Measurements from ENCODE around the gene FOXP4.

FOXP4 gene

DNA sequence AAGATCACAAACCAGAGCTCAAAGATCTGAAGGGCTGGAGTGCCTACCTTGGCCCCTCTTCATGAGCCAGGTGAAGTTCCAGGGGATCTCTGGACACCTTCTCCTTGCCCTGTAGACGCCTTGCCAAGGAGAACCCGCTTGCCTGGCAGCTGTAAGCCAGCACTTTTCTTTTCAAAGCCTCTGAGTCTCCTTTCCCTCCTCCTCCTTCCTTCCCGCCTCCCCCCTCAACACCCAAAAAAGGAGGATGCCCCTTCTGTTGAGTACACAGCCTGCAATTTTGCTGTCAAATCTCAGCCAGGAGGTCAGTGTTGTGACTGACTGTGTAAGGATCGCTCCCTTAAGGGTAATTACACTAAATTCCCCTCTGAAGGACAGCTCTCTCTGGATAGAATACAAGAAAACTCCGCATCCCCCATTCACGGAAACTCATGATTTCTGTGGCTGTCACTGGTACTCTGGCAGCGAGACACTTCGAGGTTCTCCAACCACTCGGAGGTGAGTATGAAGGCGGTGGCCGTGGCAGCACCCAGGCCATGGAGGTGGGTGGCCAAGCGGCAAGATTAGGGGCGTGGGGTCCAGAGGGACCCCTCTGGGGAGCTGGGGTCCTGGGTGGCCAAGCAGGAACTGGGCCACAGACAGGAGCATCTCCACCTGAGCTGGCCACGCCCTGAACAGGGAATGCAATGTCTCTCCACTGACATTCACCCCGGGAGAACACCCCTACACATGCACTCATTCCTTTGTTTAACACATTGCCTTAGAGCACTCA, 23.2 kb upstream of the FOXP4 start:
- DNase-seq = peak in 2 of 3 experiments; percentile 31 to 55

DNA sequence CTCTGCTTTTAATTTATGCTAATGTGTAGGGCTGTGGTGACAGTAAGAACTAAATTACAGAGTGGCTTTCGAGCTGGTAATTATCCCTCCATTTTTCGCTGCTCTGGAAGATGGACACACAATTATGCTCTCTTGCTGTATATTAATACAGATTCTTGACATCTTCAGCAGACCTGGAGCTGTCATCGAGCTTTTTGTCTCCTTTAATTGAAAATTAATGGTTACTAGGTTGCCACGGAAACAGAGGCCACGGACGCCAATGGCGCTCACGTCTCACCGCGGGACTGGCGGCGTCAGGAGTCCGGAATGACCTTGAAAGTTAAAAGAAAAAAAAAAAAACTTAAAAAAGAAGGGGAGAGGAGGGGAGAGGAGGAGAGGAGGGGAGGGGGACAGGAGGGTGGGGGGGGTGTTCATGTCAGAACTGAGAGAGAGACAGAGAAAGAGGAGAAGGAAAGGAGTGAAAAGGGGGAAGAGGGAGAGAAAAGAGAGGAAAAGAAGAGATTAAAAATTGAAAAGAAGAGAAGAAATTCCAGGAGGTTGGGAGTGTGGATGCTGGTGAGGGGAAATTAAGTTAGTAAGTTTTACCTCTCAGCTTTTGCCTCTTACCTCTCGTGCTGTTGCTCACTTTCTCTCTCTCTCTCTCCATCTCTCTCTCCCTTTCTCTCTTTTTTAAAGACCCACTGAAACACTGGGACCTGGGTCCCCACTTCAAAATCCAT, 22.1 kb upstream of the FOXP4 start:
- peak in 2 of 3 experiments; percentile 68 to 94 for DNase-seq

DNA sequence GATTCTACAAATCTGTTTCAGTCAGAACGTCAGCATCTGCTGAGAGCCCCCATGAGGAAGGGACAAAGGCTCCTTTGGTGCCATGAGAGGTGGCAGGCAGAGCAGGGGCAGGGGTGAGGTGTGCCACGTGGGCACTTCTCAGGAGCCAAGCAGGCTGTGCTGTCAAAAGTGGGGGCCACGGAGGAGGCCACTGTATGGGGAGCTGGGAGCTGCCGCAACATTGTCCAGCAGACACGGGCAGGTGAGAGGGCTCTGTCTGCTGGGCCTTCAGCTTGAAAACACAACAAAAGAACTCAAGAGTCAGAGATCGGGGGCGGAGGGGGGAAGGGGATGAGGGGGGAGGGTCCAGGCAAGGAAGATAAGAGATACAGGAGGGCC, 21.6 kb upstream of the FOXP4 start:
- peak in 2 of 3 experiments; percentile 20 to 59 for DNase-seq

DNA sequence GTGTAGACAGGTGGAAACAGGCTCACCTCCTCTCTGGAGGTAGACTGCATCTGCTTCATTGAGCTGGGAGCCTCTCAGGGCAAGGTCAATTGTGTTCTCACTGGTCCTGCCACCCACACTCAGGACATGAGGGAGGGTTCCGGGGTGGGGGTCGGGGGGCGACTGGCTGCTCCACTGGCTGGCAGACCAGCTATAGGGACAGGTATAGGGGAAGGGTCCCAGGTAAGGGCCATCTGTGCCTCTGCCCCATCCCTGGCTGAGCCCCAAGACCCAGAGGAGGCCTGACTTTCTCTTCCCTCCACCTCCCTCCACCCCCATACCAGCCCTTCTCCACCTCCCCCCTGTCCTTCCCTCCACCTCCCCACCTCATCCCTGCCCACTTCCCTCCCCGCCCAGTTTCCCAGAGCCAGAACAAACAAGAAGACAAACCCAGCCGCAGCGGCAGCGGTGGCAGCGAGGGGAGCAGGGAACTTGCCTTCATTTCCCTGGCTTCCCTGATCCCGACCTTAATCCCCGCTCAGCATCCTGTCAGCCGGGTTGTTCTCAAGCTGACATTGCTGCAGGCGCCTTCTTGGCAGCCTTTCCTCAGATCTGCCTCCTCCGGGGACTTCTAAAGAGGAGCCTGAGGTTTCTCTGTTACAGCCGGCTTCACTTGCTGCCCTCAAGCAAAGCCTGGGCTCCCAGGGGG, 18.3 kb upstream of the FOXP4 start:
- DNase-seq = peak; percentile 25 to 64 (median 59)

DNA sequence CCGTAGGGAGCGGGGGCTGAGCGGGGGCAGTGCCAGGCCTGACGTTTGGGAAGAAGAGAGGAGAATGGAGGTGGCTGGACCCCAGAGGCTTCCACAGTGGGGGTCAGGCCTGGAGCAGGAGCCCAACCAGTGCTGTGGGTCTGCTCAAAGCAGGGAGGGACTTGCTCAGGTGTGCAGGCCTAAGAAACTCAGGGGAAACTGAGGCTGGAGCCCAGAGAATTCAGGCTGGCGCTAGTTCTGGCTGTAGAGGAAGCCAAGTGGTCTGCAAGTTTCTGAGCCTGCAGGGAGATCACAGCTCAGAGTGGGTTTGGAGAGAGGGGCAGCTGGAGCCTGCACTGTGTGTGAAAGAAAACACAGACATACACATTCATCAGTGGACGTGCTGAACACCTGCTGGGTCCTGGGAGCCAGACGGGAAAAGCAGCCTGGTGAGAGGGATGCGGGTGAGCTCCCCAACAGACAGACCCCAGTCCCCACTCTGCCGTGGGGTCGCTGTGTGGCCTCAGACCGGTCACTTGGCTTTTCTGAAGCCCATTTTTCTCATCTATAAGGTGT, 17.7 kb upstream of the FOXP4 start:
- DNase-seq = peak in 1 of 3 experiments; percentile 31

DNA sequence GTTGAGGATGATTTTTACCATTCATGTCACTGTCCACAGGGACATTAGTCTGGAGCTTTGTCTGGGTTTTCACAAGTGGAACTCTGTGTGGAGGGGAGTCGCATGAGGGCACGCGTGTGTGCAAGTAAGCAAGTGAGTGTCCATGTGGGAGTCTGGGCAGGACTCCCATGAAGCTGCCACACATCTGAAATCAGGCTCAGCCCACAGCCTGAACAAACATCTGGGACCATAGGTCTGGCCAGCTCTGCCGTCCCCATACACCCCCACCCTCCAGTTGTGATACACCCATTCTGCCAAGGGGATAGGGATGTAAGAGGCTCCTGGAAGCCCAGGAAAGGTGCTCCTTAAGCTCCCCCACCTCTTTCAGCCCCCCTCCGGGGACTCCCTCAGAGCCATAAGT, 17.1 kb upstream of the FOXP4 start:
- DNase-seq = no peak

DNA sequence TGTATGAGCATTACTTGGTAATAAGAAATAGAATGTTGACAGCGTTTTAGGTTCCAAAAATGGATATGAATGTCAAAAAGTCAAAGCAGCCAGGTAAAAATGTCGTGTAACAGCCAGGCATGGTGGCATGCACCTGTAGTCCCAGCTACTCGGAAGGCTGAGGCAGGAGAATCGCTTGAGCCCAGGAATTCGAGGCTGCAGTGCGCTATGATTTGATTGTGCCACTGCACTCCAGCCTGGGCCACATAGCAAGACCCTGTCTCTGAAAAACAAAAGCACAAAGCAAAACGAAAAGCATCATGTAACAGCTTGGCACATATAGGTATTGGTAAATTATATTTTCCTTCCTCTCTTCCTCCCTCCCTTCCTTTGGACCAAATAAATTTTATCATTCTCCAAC, 16.2 kb upstream of the FOXP4 start:
- DNase-seq = no peak

DNA sequence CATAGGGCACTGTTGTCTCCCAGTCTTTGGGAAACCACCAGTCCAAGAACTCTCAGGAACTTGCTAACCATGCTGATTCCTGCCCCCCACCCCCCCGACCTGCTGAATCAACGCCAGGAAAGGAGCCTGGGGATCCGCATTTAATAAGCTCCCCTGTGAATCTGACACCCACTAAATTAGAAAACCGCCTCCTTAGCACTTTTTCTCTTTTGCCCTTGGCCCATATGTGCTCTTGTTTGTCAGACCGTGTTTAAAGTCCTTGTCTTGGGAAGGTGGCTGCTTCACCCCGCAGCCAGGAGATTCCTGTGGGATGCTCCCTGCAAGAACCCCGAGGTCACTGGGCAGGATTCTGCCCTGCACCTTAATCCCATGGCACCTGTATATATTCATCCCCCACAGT, 15.7 kb upstream of the FOXP4 start:
- no peak for DNase-seq

DNA sequence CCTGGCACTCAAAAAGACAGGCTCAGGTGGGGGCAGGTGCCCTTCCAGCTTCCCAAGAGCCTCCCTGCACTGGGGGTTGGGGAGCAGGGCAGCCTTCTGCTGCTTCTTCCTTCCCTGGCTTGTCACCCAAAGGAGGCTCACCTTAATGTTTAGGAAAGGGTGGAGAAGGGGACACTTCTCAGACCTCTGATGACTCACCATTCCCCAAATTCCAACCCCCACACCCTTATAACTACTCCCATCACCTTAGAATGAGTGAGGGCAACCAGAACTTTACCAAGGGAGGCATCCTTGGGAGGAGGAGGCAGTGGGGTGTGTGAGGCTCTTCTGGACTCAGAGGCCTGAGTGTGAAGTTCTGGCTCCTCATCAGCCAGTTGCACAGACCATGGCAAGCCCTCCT, 15.2 kb upstream of the FOXP4 start:
- DNase-seq = peak in 1 of 3 experiments; percentile 19

DNA sequence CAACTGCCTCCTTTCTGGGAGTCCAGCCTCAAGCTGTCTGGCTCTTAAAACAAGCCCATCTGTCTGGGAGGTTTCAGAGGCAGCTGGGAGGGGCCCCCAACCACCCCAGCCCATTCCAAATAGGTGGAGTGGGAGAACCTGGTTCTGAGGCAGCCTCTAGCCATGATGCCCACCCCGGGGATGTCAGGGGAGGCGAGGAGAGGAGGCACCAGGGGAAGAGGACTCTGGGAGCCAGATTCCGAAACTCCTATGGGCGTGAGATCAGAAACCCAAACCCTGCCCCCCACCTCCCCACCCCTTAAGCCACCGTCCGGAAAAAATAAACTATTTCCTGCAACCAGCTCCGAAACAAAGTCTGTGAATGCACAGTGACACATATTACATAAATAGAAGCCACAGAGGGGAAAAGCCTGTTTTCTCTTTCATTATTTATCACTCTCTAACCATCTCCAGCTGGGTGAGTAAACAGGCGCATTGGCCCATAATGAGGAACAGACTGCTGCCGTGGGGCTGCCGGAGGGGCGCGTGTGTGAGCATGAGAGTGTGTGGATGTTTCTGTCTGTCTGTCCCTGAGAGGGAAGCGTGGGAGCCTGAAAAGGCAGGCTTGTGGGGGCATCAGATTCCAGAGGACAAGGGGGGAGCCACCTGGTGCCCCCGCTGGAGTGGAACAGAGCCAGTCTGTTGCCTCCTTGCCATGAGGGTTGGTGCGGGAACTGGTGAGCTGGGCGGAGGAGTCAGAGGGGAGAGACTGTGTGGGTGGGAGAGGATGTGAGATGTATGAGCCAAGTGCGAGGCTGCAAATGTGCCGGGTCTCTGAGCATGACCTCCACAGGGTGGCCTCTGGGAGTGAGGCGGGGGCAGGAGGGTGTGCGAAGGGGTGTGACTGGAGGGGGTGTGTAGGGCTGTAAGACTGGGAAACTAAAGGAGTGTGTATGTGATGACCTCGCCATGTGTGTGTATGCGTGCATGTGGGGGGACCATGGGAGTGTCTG, 14.3 kb upstream of the FOXP4 start:
- DNase-seq = peak in 2 of 3 experiments; percentile 77 to 86

DNA sequence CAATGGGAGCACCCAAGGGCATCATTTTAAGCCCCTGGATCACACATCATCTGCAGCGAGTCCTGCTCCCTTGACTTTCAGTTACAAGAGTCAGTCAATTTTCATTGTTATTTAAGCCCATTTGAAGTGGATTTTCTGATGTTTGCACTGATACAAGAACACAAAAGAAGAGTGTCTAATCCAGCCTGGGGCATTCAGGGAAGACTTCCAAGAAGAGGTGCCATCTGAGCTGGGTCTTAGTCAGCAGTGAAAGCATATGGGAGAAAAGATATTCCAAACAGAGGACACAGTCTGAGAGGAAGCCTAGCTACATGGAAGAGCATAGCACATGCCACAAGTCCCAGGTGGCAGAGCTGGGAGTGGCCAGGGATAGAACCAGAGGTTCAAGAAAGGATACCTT, 10.4 kb upstream of the FOXP4 start:
- DNase-seq = no peak

DNA sequence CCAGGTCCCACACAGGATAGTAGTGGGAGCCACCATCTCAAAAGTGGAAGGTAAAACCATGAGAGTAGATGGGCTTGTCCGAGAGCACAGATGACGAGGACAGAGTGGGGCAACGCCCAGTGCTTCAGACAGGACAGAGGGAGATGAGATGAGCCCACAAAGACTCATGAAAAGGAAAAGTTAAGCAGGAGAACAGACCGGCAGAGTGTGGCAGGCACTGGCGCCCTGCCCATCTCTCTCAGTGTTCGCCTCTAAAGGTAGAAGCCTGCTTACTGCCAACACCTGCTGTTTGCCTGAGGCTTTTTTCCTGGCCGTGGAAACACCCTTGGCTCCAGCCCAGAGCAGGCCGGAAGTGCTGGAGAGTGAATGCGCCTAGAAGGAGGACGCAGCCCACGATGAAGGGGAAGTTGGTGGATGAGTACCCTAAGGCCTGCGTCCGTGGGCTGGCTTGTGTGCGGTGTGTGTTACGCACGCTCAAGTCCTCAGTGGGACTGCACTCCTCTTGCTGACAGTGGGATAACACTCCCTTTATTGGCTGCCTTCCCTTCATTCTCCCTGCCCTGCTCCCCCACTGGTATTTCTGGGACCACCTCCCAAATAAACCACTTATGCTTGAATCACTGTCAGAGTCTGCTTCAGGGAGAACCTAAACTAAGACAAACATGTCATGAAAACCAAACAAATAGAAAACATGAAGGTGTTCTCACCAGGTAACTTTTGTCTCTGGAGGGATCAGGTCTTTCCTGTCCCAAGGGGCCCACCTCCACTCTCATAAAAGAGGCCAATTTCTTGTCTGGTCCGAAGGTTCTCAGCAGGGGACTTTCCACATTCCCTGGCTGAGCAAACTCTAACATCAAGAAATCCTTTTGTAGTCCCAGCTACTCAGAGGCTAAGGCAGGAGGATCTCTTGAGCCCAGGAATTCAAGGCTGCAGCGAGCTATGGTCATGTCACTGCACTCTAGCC, 9.1 kb upstream of the FOXP4 start:
- peak; percentile 65 to 92 (median 80) for DNase-seq

DNA sequence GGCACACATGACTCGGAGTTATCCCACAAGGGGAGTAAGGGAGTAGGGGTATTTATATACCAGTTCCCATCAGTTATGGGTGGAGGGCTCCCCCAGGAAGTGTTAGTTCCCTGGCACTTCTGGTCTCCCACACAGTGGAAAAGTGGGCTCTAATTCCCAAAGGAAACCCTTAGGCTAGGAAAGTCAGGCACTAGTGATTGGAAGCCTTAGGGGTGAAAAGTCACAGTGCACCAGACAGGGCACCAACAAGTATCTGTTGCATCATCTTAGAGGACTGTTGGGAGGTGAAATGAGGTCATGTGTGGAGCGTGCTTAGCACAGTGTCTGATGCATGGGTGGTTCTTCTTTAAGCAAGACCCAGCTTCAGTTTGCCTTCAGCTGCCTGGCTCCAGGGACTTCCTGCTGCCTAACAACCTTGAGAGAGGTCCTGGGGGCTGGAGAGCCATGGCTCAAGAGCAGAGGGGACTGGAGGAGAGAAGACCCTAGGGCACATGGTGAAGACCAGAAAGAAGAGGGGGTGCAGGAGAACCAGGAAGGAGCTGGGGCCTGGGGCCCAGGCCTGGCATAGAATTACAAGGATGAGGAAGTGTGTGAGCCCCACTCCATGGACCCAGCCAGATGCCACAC, 7.5 kb upstream of the FOXP4 start:
- no peak for DNase-seq

DNA sequence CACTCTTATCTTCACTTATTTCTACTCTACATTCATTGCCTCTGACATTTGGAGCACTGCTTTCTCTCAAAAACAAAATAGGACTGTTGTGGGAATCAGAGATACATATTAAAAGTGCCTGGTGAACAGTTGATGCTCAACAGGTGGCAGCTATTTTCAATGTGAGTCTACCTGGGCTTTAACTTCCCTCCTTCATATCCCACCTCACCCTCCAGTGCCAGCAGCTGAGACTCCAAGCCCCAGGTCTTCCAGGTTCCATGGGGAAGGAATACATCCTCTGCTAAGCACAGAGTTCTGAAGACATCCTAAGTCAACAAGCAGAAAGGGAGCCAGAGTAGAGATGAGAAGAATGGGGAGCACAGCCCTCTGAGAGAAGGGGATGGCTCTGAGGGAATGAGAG, 7.0 kb upstream of the FOXP4 start:
- DNase-seq = no peak

DNA sequence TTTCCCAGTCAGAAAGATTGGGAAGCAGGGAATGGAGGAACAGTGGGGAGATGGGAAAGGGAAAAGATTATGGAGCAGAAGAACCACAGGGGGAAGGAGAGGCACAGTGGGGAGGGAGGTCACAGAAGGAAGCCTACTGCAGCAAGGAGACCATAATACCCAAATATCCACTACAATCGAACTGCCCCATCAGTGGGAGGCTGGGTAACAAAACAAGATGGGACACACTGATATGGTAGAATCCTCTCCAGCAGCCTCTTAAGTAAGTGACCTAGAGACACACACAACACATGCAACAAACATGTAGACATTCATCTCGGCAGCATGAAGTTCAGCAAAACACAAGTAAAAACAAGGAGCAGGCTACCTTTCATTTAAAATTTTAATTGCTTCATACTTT, 4.8 kb upstream of the FOXP4 start:
- no peak for DNase-seq

DNA sequence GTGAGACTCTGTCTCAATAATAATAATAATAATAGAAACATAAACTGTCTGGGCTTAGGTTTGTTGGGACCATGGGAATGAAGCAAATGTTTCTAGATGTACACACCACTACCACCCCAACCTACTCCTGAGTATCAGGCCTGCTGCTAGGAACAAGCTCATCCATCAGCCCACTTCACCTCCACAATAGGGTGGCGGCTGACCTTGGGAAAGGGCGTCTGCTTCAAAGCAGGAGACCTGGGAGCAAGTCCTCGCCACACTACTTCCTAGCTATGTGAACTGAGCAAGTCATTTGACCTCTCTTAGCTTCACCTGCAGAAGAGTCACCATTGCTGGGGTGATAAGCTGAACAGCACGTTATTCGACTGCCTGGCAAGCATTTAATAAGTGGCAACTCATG, 3.1 kb upstream of the FOXP4 start:
- no peak for DNase-seq

DNA sequence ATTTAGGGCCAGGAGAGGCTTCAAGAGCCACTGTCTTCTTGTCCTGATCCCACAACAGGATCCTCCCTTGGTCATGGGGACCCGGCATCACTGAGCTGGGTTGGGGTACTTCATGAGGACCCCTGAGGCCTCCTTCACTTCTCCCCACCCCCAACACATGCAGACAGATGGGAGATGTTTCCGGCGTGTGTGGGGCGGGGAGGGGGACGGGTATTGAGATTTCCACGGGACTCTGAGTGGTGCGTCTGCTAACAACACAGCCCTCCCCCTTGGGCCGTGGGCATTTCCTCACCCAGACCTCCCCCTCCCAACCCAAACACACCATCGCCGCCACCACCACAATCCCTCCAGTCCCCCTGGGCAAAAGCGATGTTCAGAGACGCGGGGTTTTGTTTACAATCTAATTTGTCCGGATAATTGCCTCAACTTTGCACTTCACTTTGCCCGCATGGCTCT, 906 bp upstream of the FOXP4 start:
- DNase-seq = peak in 1 of 3 experiments; percentile 43

DNA sequence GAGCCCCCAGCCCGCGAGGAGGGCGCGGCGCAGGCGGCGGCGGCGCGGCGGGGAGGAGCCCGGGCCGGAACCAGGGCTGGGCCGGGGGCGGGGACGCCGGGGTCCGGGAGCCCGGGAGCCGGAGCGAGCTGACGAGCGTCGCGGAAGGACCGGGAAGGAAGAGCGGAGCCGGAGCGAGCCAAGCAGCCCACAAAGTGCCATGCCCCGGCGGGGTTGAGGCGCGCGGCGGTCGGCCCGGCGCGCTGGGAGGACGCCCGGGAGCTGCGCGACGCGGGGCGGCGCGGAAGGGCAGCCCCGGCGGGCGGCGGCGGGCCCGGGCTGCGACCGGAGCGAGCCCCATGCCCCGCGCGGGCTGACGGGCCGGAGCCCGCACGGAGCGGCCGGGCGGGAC, 289 bp downstream of the FOXP4 start:
- peak; percentile 56 to 72 (median 70) for DNase-seq

DNA sequence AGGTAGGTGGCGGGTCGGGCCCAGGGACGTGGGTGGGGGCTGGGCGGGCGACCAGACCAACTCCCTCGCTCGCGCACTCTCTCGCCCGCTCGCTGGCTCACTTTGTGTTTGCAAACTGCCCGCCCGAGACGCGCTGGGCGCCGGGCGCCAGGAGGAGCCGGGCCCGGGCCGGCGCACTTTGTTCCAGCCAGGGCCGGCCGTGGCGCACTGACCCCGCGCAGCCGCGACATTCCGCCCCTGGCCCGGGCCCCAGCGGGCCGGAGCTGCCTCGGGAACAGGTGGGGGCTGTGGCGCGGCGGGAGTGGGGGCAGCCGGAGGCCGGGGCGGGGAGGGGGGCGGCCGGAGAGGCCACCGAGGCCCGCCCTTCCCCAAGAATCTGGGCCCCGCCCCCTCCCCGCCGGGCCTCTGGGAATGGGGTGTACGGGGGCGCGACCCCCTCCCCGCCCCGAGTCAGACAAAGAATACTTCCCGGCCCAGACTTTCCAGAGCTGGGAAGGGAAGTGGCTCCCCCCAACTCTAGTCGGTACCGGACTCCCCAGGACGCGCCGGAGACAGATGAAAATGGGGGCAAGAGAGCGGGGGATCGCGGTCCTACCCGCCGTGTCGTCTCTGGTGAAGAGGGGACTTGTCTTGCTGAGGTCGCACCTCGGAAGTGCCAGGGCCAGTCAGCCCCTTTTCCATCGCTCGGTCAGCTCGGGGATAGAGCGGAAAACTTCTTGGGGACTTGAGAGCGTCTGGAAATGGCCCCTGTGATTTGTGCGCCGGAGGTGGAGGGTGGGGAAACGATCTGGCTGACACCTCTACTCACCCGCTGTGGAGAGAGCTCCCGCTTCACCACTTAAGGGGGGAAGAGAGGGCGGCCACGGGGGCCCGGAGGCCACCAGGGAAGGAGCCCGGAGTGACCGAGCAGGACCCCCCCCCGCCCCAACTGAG, 951 bp downstream of the FOXP4 start:
- peak in 2 of 3 experiments; percentile 52 to 69 for DNase-seq
